HG02678 (cell line): ENCODE measurements around the gene RANBP3.

Source experiments
- ATAC-seq: cut with Tn5 transposase; IDR thresholded peaks from one replicate; pipeline ENCODE4 v1.9.1; 2021; ENCODE audit warnings: mild to moderate bottlenecking, moderate library complexity; ENCODE audit not compliant: unreplicated experiment

The RANBP3 gene

GRCh38 chr19:5953030-5953589, 24.8 kb downstream of the RANBP3 start:
- ATAC-seq = no peak

- ATAC-seq = no peak
Measured at GRCh38 chr19:5952193-5953029, 25.5 kb downstream of the RANBP3 start.

GRCh38 chr19:5951338-5951861, 26.5 kb downstream of the RANBP3 start:
- ATAC-seq = no peak

GRCh38 chr19:5950741-5951140, 27.2 kb downstream of the RANBP3 start:
- ATAC-seq = no peak

- ATAC-seq = no peak
Measured at GRCh38 chr19:5949792-5950305, 28.1 kb downstream of the RANBP3 start.

GRCh38 chr19:5948752-5949564, 29.0 kb downstream of the RANBP3 start:
- ATAC-seq = no peak

GRCh38 chr19:5947435-5947834, 30.5 kb downstream of the RANBP3 start:
- ATAC-seq = no peak

- no peak for ATAC-seq
Measured at GRCh38 chr19:5943623-5944022, 34.3 kb downstream of the RANBP3 start.

GRCh38 chr19:5943045-5943444, 34.9 kb downstream of the RANBP3 start:
- no peak for ATAC-seq

GRCh38 chr19:5941673-5942072, 36.3 kb downstream of the RANBP3 start:
- no peak for ATAC-seq

GRCh38 chr19:5940260-5941208, 37.4 kb downstream of the RANBP3 start:
- no peak for ATAC-seq

GRCh38 chr19:5937550-5937949, 40.4 kb downstream of the RANBP3 start:
- no peak for ATAC-seq

- no peak for ATAC-seq
Measured at GRCh38 chr19:5936292-5936592, 41.7 kb downstream of the RANBP3 start.

- no peak for ATAC-seq
Measured at GRCh38 chr19:5935473-5936291, 42.3 kb downstream of the RANBP3 start.

GRCh38 chr19:5934774-5935472, 43.0 kb downstream of the RANBP3 start:
- no peak for ATAC-seq

GRCh38 chr19:5934069-5934401, 43.9 kb downstream of the RANBP3 start:
- ATAC-seq = no peak

GRCh38 chr19:5933391-5934068, 44.4 kb downstream of the RANBP3 start:
- no peak for ATAC-seq

- no peak for ATAC-seq
Measured at GRCh38 chr19:5932609-5933262, 45.2 kb downstream of the RANBP3 start.
